Smooth muscle cell (in vitro differentiated cells): ENCODE measurements around the gene EFNA5. TPM values are rescaled to one million over a fixed set of nuclear protein-coding genes. Genes with fewer than 3 reads are reported as not detected.
"Not testable (repeated sequence)": the region's sequence is repeated elsewhere in the genome, so short reads cannot be mapped to it uniquely, and the experiment has no call there.

Experiments
- DNase-seq: peaks from one replicate; lab custom pipeline; 2025; ENCODE audit not compliant: unreplicated experiment; lab: John Stamatoyannopoulos, UW
- H2AFZ ChIP-seq: fragments of 200-600 bp; sonication (generic); 2 replicates; pipeline ENCODE4 v1.6.0; 2016; ENCODE audit warnings: antibody characterized with exemption, low read depth, mild to moderate bottlenecking
- H3F3A ChIP-seq: fragments of 200-600 bp; sonication (generic); 2 replicates; pipeline ENCODE4 v1.6.0; 2017; ENCODE audit warnings: antibody characterized with exemption, low read depth
- H3K27ac ChIP-seq: fragments of 200-600 bp; sonication (generic); 2 replicates; pipeline ENCODE4 v1.5.1; 2016; ENCODE audit warnings: low read depth, mild to moderate bottlenecking
- H3K27me3 ChIP-seq: fragments of 200-600 bp; sonication (generic); 2 replicates; pipeline ENCODE4 v1.6.1; 2016; ENCODE audit warnings: low read depth, mild to moderate bottlenecking
- H3K36me3 ChIP-seq: fragments of 200-600 bp; sonication (generic); 2 replicates; pipeline ENCODE4 v1.5.1; 2016; ENCODE audit warnings: low read depth
- H3K4me1 ChIP-seq: fragments of 200-600 bp; sonication (generic); 2 replicates; pipeline ENCODE4 v1.5.1; 2016; ENCODE audit warnings: low read depth
- H3K4me2 ChIP-seq: fragments of 200-600 bp; sonication (generic); 2 replicates; pipeline ENCODE4 v1.6.0; 2016; ENCODE audit warnings: mild to moderate bottlenecking
- H3K4me3 ChIP-seq: fragments of 200-600 bp; sonication (generic); 2 replicates; pipeline ENCODE4 v1.5.1; 2016; ENCODE audit warnings: mild to moderate bottlenecking
- H3K79me2 ChIP-seq: fragments of 200-600 bp; sonication (generic); 2 replicates; pipeline ENCODE4 v1.6.0; 2016; ENCODE audit warnings: low read depth, mild to moderate bottlenecking
- H3K9ac ChIP-seq: fragments of 200-600 bp; sonication (generic); 2 replicates; pipeline ENCODE4 v1.6.0; 2016; ENCODE audit warnings: low read depth
- H3K9me3 ChIP-seq: fragments of 200-600 bp; sonication (generic); replicated peaks from 2 replicates; pipeline ENCODE4 v1.5.1; 2016; ENCODE audit warnings: low read depth
- H4K20me1 ChIP-seq: fragments of 200-600 bp; sonication (generic); 2 replicates; pipeline ENCODE4 v1.6.0; 2016; ENCODE audit warnings: low read depth
- CTCF ChIP-seq: fragments of 200-600 bp; sonication (generic); IDR thresholded peaks from 2 replicates; pipeline ENCODE4 v1.5.1; 2017; ENCODE audit warnings: borderline replicate concordance, mild to moderate bottlenecking, antibody characterized with exemption; ENCODE audit not compliant: insufficient read depth, poor library complexity, severe bottlenecking
- WGBS: methylation state at CpG from one replicate; pipeline ENCODE4 v1.1.7; 2016; ENCODE audit warnings: low lambda C conversion rate; 5-methylcytosine and 5-hydroxymethylcytosine counted together
- polyA plus RNA-seq: library from polyadenylated mRNA; unstranded; fragments of >200 nt; fragmentation: Nextera tagmentation; extraction: Ambion mirVana; gene quantifications from 2 replicates; pipeline ENCODE4 v1.2.1, GENCODE V29; 2016
- total RNA-seq: library from RNA; depleted of rRNA; stranded (reverse); fragments of >200 nt; gene quantifications from 2 replicates; pipeline ENCODE4 v1.2.3, GENCODE V29; 2014

Gene EFNA5
- total and polyA plus RNA-seq, 2 experiments from 2014 or later = 0.32 to 8.8 TPM

DNA sequence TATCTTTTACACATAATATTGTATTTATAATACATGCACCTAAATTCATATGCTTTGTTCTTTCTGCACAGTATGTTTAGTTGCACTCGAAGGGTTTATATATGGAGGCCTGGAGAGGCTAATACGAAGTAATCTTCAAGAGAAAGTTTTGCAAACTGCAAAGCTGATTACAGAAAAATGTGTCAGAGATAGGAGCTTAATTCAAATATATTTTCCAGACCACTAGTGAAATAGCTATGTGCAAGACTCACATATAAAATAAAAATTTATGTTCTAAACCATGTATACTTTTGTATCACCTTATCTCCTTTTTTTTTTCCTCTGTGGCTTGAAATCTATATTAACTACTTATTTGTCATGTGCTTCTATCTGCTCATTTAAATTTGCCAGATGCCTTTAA is 313.8 kb downstream of the EFNA5 start:
- Histone ChIP-seq H3K4me2 (no peak overlapping the region), H4K20me1 (no peaks in the 10 kb centered on the region), H3K36me3 (no peaks in the 10 kb centered on the region), H3K9ac (no peak overlapping the region), H2AFZ (no peak overlapping the region), H3K9me3 (no peaks in the 10 kb centered on the region), H3K27me3 (no peaks in the 10 kb centered on the region), H3F3A (no peaks in the 10 kb centered on the region), H3K4me3 (no peak overlapping the region), H3K4me1 (no peaks in the 10 kb centered on the region), H3K79me2 (no peaks in the 10 kb centered on the region), H3K27ac (no peak overlapping the region)
- WGBS = 49% methylated on average over 2 of the region's 2 CpGs
- no peak for TF ChIP-seq CTCF
- no peak for DNase-seq

- no peak overlapping the region for H3K4me3 ChIP-seq
- no peak overlapping the region for H2AFZ ChIP-seq
- H3K79me2 ChIP-seq = no peaks in the 10 kb centered on the region
- no peak overlapping the region for H3K9ac ChIP-seq
- WGBS = 93% methylated on average over 2 of the region's 2 CpGs
- H3K4me2 ChIP-seq = no peak overlapping the region
- no peaks in the 10 kb centered on the region for H3F3A ChIP-seq
- H3K36me3 ChIP-seq = no peaks in the 10 kb centered on the region
- no peak for DNase-seq
- no peaks in the 10 kb centered on the region for H3K27me3 ChIP-seq
- H4K20me1 ChIP-seq = no peaks in the 10 kb centered on the region
- no peaks in the 10 kb centered on the region for H3K4me1 ChIP-seq
- no peaks in the 10 kb centered on the region for H3K9me3 ChIP-seq
- TF ChIP-seq CTCF = no peak
- no peak overlapping the region for H3K27ac ChIP-seq
These were observed 318.2 kb downstream of the EFNA5 start for GRCh38 chr5:107352576-107352975.

DNA sequence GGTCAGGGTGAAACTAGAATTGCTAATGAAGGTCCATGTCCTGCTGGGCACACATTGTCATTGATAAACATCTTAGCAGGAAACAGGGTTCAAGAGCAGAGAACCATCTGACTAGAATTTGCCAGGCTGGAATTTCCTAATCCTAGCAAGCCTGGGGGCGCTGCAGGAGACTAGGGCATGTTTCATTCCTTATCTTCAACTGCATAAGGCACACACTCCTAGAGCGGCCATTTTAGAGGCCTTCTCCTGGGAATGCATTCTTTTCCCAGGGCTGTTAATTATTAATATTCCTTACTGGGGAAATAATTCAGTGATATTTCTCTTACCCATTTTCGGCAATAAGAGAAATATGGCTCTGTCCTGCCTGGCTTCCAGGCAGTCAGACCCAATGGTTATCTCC is 324.2 kb downstream of the EFNA5 start:
- not testable (repeated sequence) for H4K20me1 ChIP-seq, H3K9ac ChIP-seq, DNase-seq, H3K79me2 ChIP-seq, H3K4me2 ChIP-seq, H3K4me3 ChIP-seq, H2AFZ ChIP-seq, H3K36me3 ChIP-seq, H3K9me3 ChIP-seq, H3K27me3 ChIP-seq, H3K27ac ChIP-seq, H3K4me1 ChIP-seq, H3F3A ChIP-seq
- WGBS = 96% methylated on average over 3 of the region's 3 CpGs

GRCh38 chr5:107342371-107342770 is 328.4 kb downstream of the EFNA5 start:
- Histone ChIP-seq H3K4me2 (no peak overlapping the region), H3F3A (no peaks in the 10 kb centered on the region), H3K36me3 (no peaks in the 10 kb centered on the region), H3K27ac (no peak overlapping the region), H3K9ac (no peak overlapping the region), H3K79me2 (no peaks in the 10 kb centered on the region), H3K4me3 (no peak overlapping the region), H2AFZ (no peak overlapping the region), H3K9me3 (peaks cover 10% of the 10 kb centered on the region), H4K20me1 (no peaks in the 10 kb centered on the region), H3K27me3 (no peaks in the 10 kb centered on the region), H3K4me1 (no peaks in the 10 kb centered on the region)
- WGBS = 83% methylated on average over 4 of the region's 4 CpGs
- no peak for TF ChIP-seq CTCF
- no peak for DNase-seq
